HEK293 (cell line): ENCODE results near the gene PTTG2.

ENCODE experiments used
- CTCF ChIA-PET: fragments of 350-600 bp; formaldehyde crosslinking; extraction: SDS; loops from one replicate; lab custom pipeline; 2021; ENCODE audit warnings: antibody characterized with exemption; lab: Yijun Ruan, JAX
- POLR2A ChIA-PET: fragments of 300-600 bp; formaldehyde crosslinking; extraction: SDS; loops from one replicate; lab custom pipeline; 2020; ENCODE audit warnings: antibody characterized with exemption, inconsistent platforms; lab: Yijun Ruan, JAX
- H3K27ac ChIP-seq: fragments of 200-500 bp; sonication (Bioruptor generic); 2 replicates; pipeline ENCODE4 v1.5.1; 2014; ENCODE audit warnings: low read depth, low read length, control low read depth, inconsistent platforms; ENCODE audit errors: extremely low read depth
- H3K36me3 ChIP-seq, 2 experiments: fragments of 200-500 bp in 1 of 2; sonication (Bioruptor generic) in 1 of 2; 1 replicate in 1 of 2; 2 replicates in 1 of 2; pipeline ENCODE4 v1.5.1; 2014 to 2017; ENCODE audit warnings: inconsistent platforms in 2 of 2, low read length in 2 of 2; ENCODE audit not compliant: control insufficient read depth in 2 of 2, insufficient read depth in 1 of 2
- H3K4me1 ChIP-seq: fragments of 200-500 bp; sonication (Bioruptor generic); 2 replicates; pipeline ENCODE4 v1.5.1; 2014; ENCODE audit warnings: mild to moderate bottlenecking, low read length, inconsistent platforms; ENCODE audit not compliant: control insufficient read depth, insufficient read depth
- H3K4me3 ChIP-seq: 2 replicates; pipeline ENCODE4 v1.5.1; 2011; ENCODE audit warnings: low read depth, mild to moderate bottlenecking, control low read depth, low read length, moderate library complexity
- H3K9me3 ChIP-seq: fragments of 200-500 bp; sonication (Bioruptor generic); 2 replicates; pipeline ENCODE4 v1.5.1; 2014; ENCODE audit warnings: low read depth, low read length, inconsistent platforms; ENCODE audit not compliant: control insufficient read depth, insufficient read depth
- OVOL3 ChIP-seq: fragments of 450-650 bp; formaldehyde crosslinking; IDR thresholded peaks from 2 replicates; pipeline ENCODE4 v1.5.1; 2016; ENCODE audit warnings: missing biosample characterization, missing genetic modification characterization
- SALL2 ChIP-seq: fragments of 450-650 bp; formaldehyde crosslinking; IDR thresholded peaks from 2 replicates; pipeline ENCODE4 v1.5.0; 2017; ENCODE audit warnings: missing biosample characterization, mild to moderate bottlenecking, missing genetic modification characterization, borderline replicate concordance
- SCRT2 ChIP-seq: fragments of 450-650 bp; formaldehyde crosslinking; IDR thresholded peaks from 2 replicates; pipeline ENCODE4 v1.5.1; 2016; ENCODE audit warnings: missing biosample characterization, missing genetic modification characterization
- ZBTB44 ChIP-seq: fragments of 450-650 bp; IDR thresholded peaks from 2 replicates; pipeline ENCODE4 v1.5.1; 2018; ENCODE audit warnings: missing biosample characterization, mild to moderate bottlenecking, missing genetic modification characterization
- ZBTB48 ChIP-seq: fragments of 450-650 bp; formaldehyde crosslinking; IDR thresholded peaks from 2 replicates; pipeline ENCODE4 v1.5.1; 2016; ENCODE audit warnings: missing biosample characterization, missing genetic modification characterization
- ZFP3 ChIP-seq: fragments of 450-650 bp; formaldehyde crosslinking; IDR thresholded peaks from 2 replicates; pipeline ENCODE4 v1.5.1; 2016; ENCODE audit warnings: low read depth, missing biosample characterization, missing genetic modification characterization
- ZFP69B ChIP-seq: fragments of 450-650 bp; formaldehyde crosslinking; IDR thresholded peaks from 2 replicates; pipeline ENCODE4 v1.5.1; 2016; ENCODE audit warnings: missing biosample characterization, missing genetic modification characterization
- ZNF140 ChIP-seq: fragments of 450-650 bp; formaldehyde crosslinking; IDR thresholded peaks from 2 replicates; pipeline ENCODE4 v1.5.1; 2016; ENCODE audit warnings: missing biosample characterization, missing genetic modification characterization
- ZNF211 ChIP-seq: fragments of 450-650 bp; formaldehyde crosslinking; IDR thresholded peaks from 2 replicates; pipeline ENCODE4 v1.5.1; 2016; ENCODE audit warnings: low read depth, missing biosample characterization, missing genetic modification characterization
- ZNF404 ChIP-seq: fragments of 450-650 bp; formaldehyde crosslinking; IDR thresholded peaks from 2 replicates; pipeline ENCODE4 v1.5.1; 2017; ENCODE audit warnings: missing biosample characterization, missing genetic modification characterization
- ZNF544 ChIP-seq: fragments of 450-650 bp; formaldehyde crosslinking; IDR thresholded peaks from 2 replicates; pipeline ENCODE4 v1.5.0; 2017; ENCODE audit warnings: missing biosample characterization, missing genetic modification characterization
- ZNF571 ChIP-seq: fragments of 450-650 bp; formaldehyde crosslinking; IDR thresholded peaks from 2 replicates; pipeline ENCODE4 v1.5.0; 2017; ENCODE audit warnings: missing biosample characterization, missing genetic modification characterization
- ZNF639 ChIP-seq: fragments of 450-650 bp; formaldehyde crosslinking; IDR thresholded peaks from 2 replicates; pipeline ENCODE4 v1.5.1; 2016; ENCODE audit warnings: missing biosample characterization, missing genetic modification characterization
- ZNF776 ChIP-seq: fragments of 450-650 bp; formaldehyde crosslinking; IDR thresholded peaks from 2 replicates; pipeline ENCODE4 v1.5.0; 2017; ENCODE audit warnings: missing biosample characterization, missing genetic modification characterization, borderline replicate concordance
- ZNF830 ChIP-seq: fragments of 450-650 bp; IDR thresholded peaks from 2 replicates; pipeline ENCODE4 v1.5.0; 2018; ENCODE audit warnings: missing biosample characterization, missing genetic modification characterization, low read depth, mild to moderate bottlenecking, moderate library complexity
- ZNF843 ChIP-seq: fragments of 450-650 bp; formaldehyde crosslinking; IDR thresholded peaks from 2 replicates; pipeline ENCODE4 v1.5.1; 2016; ENCODE audit warnings: missing biosample characterization, missing genetic modification characterization
- TF ChIP-seq, protein P1 (sequence below): fragments of 450-650 bp; formaldehyde crosslinking; IDR thresholded peaks from 2 replicates; pipeline ENCODE4 v1.5.1; 2016; ENCODE audit warnings: missing biosample characterization, missing genetic modification characterization

PTTG2 gene

DNA sequence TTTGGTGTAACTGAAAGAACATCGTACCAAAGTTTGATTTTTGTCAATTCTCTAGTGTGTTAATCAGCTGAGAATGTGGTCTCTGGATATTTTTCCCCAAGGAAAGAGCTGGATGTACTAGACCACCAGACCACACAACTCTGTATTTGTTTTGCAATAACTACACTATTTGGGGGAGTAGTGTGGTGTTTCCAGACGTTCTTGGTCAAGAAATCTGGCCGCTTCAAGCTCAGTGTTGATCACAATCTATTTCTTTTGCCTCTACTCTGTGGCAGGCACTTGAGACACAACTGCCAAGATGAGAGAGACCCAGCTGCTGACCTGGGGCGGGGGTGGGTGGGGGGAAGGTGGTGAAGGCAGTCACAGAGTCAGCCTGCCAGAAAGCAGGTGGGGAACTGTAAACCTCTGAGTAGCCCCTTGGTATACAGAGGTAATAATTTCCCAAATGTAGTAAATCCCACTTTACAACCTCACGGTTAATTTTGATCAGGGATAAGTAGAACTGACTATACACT lies 30.6 kb downstream of the PTTG2 start:
- ChIA-PET POLR2A (no interaction called here), CTCF (interaction anchor here (0.6 to 0.7 kb wide), 2 partner anchors 1359 to 1770 kb away, joined by 3 to 5 read pairs; no protein-coding TSS in a partner anchor)
- Histone ChIP-seq H3K27ac (no peak overlapping the region), H3K4me3 (no peak overlapping the region), H3K9me3 (no peaks in the 10 kb centered on the region), H3K36me3 (no peaks in the 10 kb centered on the region)
- TF ChIP-seq ZBTB44 (tag by site-specific recombination) (no peak), ZNF140 (tag by site-specific recombination) (no peak), ZNF544 (tag by site-specific recombination) (no peak), ZFP3 (tag by site-specific recombination) (no peak), SALL2 (no peak)
- TF ChIP-seq, protein P1, sequence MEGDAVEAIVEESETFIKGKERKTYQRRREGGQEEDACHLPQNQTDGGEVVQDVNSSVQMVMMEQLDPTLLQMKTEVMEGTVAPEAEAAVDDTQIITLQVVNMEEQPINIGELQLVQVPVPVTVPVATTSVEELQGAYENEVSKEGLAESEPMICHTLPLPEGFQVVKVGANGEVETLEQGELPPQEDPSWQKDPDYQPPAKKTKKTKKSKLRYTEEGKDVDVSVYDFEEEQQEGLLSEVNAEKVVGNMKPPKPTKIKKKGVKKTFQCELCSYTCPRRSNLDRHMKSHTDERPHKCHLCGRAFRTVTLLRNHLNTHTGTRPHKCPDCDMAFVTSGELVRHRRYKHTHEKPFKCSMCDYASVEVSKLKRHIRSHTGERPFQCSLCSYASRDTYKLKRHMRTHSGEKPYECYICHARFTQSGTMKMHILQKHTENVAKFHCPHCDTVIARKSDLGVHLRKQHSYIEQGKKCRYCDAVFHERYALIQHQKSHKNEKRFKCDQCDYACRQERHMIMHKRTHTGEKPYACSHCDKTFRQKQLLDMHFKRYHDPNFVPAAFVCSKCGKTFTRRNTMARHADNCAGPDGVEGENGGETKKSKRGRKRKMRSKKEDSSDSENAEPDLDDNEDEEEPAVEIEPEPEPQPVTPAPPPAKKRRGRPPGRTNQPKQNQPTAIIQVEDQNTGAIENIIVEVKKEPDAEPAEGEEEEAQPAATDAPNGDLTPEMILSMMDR (tag by site-specific recombination): no peak
- TF ChIP-seq, all 188 proteins: peak for 0
- H3K4me1 ChIP-seq: no peaks in the 10 kb centered on the region

DNA sequence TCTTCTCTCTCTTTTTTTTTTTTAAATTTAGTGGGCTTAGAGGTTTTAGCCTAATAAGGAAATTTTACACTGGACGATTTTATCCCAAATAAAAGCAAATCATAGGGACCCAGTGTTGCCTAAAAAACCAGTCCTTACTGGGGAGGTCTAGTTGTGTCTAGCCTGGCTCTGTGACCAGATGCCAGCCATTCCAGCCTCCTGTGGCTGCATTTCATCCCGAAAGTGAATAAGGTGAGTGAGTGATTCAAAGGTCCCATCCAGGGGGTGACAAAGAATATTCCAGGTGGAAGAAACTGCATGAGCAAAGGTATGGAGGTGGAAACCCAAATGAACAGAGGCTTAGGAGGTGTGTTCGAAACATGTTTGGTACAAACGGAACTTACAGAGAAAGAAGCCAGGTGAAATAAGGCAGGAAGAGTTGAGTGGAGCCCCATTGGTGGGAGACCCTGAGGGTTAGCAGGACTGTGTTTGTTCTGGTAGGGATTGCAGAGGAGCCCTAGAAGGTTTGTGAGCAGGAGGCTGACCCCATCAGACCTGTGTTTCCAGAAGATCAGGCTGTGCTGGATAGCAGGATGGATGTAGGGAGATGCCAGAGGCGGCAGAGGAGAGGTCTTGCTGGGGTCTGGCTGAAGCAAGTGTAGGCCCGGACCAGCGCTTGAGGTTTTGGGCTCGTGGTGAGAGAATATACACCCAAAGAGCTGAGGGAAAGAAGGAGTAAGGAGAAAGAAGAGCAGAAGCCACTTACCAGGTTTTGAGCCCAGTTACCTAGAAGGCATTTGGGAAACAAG lies 31.6 kb downstream of the PTTG2 start:
- no peak overlapping the region for H3K27ac ChIP-seq
- CTCF ChIA-PET: interaction anchor here (0.7 kb wide), 1 partner anchor 1769 kb away, joined by 3 read pairs; no protein-coding TSS in a partner anchor
- POLR2A ChIA-PET: no interaction called here
- no peaks in the 10 kb centered on the region for H3K9me3 ChIP-seq
- TF ChIP-seq ZFP69B (tag by site-specific recombination) (no peak), ZNF776 (tag by site-specific recombination) (no peak), ZNF830 (tag by site-specific recombination) (no peak), ZNF404 (tag by site-specific recombination) (no peak), ZNF211 (tag by site-specific recombination) (no peak), SCRT2 (no peak), ZNF843 (tag by site-specific recombination) (no peak), OVOL3 (tag by site-specific recombination) (no peak), ZBTB48 (tag by site-specific recombination) (no peak), ZNF571 (tag by site-specific recombination) (no peak), ZNF639 (tag by site-specific recombination) (no peak)
- TF ChIP-seq, all 188 proteins: peak for 0
- Histone ChIP-seq H3K4me3 (no peak overlapping the region), H3K4me1 (no peaks in the 10 kb centered on the region), H3K36me3 (no peaks in the 10 kb centered on the region)
